H1 (cell line): ENCODE measurements around the gene COL4A2. TPM values are rescaled to one million over a fixed set of nuclear protein-coding genes. Genes with fewer than 3 reads are reported as not detected.
A peak's percentile ranks its signal among the peaks of the same experiment; 100 is the strongest.

ENCODE experiments used
- CTCF ChIA-PET: fragments of 300-600 bp; sonication (Branson Sonifier 250); formaldehyde crosslinking; loops from one replicate; lab custom pipeline; 2021; ENCODE audit not compliant: partially characterized antibody; lab: Charles Lee
- POLR2A ChIA-PET: fragments of 300-600 bp; sonication (Branson Sonifier 250); formaldehyde crosslinking; loops from one replicate; lab custom pipeline; 2021; ENCODE audit warnings: inconsistent platforms; ENCODE audit not compliant: partially characterized antibody; lab: Charles Lee
- DNase-seq, 2 experiments: peaks; one replicate each; pipeline versions ENCODE4 v3.0.0 to v3.0.0-alpha.2; 2010 to 2022; ENCODE audit warnings: low spot score in 2 of 2, low read depth in 1 of 2, mixed read lengths in 1 of 2
- FAIRE-seq: peaks from 2 replicates; lab custom pipeline; 2011; peaks lifted over from hg19 to GRCh38; lab: Jason Lieb, UNC
- H2AFZ ChIP-seq: 2 replicates; pipeline ENCODE4 v1.8.1; 2012; ENCODE audit warnings: low read length, inconsistent platforms
- H2AK5ac ChIP-seq: 2 replicates; pipeline ENCODE4 v1.6.1; 2013; ENCODE audit warnings: low read depth, low read length
- H2BK120ac ChIP-seq: replicated peaks from 2 replicates; pipeline ENCODE3; 2013; ENCODE audit warnings: low read depth, low read length, inconsistent platforms
- H2BK12ac ChIP-seq: 2 replicates; pipeline ENCODE4 v1.6.1; 2013; ENCODE audit warnings: low read depth, low read length
- H2BK15ac ChIP-seq: 2 replicates; pipeline ENCODE4 v1.6.1; 2013; ENCODE audit warnings: low read length
- H2BK20ac ChIP-seq: 2 replicates; pipeline ENCODE4 v1.6.1; 2013; ENCODE audit warnings: low read length
- H2BK5ac ChIP-seq: 2 replicates; pipeline ENCODE4 v1.6.1; 2013; ENCODE audit warnings: low read depth, low read length
- H3K14ac ChIP-seq: 2 replicates; pipeline ENCODE4 v1.6.1; 2013; ENCODE audit warnings: inconsistent platforms; ENCODE audit not compliant: insufficient read length
- H3K18ac ChIP-seq: 2 replicates; pipeline ENCODE4 v1.6.1; 2013; ENCODE audit warnings: low read length; ENCODE audit errors: extremely low read depth
- H3K23ac ChIP-seq: 2 replicates; pipeline ENCODE4 v1.6.1; 2013; ENCODE audit warnings: inconsistent platforms; ENCODE audit not compliant: insufficient read length
- H3K23me2 ChIP-seq: 2 replicates; pipeline ENCODE4 v1.6.1; 2013; ENCODE audit warnings: low read depth, low read length
- H3K27ac ChIP-seq: 2 replicates; pipeline ENCODE4 v1.6.1; 2011; ENCODE audit warnings: low read depth, low read length, inconsistent platforms
- H3K27me3 ChIP-seq, 4 experiments: replicated peaks in 1 of 4; 1 replicate in 1 of 4; 2 replicates in 3 of 4; pipeline versions ENCODE4 v1.6.1 to v1.8.1; 2011 to 2013; ENCODE audit warnings: low read length in 3 of 4, mild to moderate bottlenecking in 3 of 4, inconsistent platforms in 2 of 4, mixed read lengths in 2 of 4, moderate library complexity in 1 of 4; ENCODE audit not compliant: control insufficient read depth in 3 of 4, insufficient read depth in 3 of 4; ENCODE audit errors: extremely low read depth in 1 of 4
- H3K36me3 ChIP-seq, 4 experiments: 2 replicates each; pipeline versions ENCODE4 v1.6.1 to v1.8.1; 2011 to 2013; ENCODE audit warnings: mild to moderate bottlenecking in 4 of 4, low read length in 3 of 4, moderate library complexity in 2 of 4, control low read depth in 1 of 4, inconsistent platforms in 1 of 4; ENCODE audit not compliant: insufficient read depth in 4 of 4, control insufficient read depth in 2 of 4
- H3K4ac ChIP-seq: replicated peaks from 2 replicates; pipeline ENCODE3; 2013; ENCODE audit warnings: low read length, low read depth, mixed read lengths, inconsistent platforms; ENCODE audit not compliant: insufficient read length
- H3K4me1 ChIP-seq, 4 experiments: replicated peaks in 1 of 4; 1 replicate in 1 of 4; 2 replicates in 3 of 4; pipeline versions ENCODE4 v1.6.1 to v1.8.1; 2011 to 2013; ENCODE audit warnings: low read length in 3 of 4, inconsistent platforms in 2 of 4, mixed read lengths in 1 of 4; ENCODE audit not compliant: insufficient read depth in 4 of 4, control insufficient read depth in 3 of 4
- H3K4me2 ChIP-seq, 2 experiments: 2 replicates each; pipeline versions ENCODE4 v1.6.1 to v1.8.1; 2011 to 2013; ENCODE audit warnings: low read depth in 2 of 2, low read length in 2 of 2, control low read depth in 1 of 2, inconsistent platforms in 1 of 2, mild to moderate bottlenecking in 1 of 2; ENCODE audit not compliant: insufficient read depth in 1 of 2
- H3K4me3 ChIP-seq, 4 experiments: fragments of 200-600, 300-600 bp in 1 of 4; sonication (generic), shearing (Covaris generic), sonication (Bioruptor Twin) in 1 of 4; 2 replicates each; pipeline versions ENCODE4 v1.5.1 to v1.8.1; 2011 to 2016; ENCODE audit warnings: low read length in 4 of 4, low read depth in 3 of 4, control low read depth in 2 of 4, inconsistent platforms in 2 of 4, mild to moderate bottlenecking in 2 of 4, mixed read lengths in 1 of 4, moderate library complexity in 1 of 4; ENCODE audit not compliant: insufficient read depth in 2 of 4; ENCODE audit errors: extremely low read depth in 1 of 4
- H3K56ac ChIP-seq: replicated peaks from 2 replicates; pipeline ENCODE3; 2013; ENCODE audit warnings: low read depth, mild to moderate bottlenecking, mixed read lengths, low read length, inconsistent platforms; ENCODE audit not compliant: insufficient read length
- H3K79me1 ChIP-seq: 2 replicates; pipeline ENCODE4 v1.6.1; 2013; ENCODE audit warnings: low read depth, low read length, control low read depth
- H3K79me2 ChIP-seq, 2 experiments: 2 replicates each; pipeline versions ENCODE4 v1.6.1 to v1.8.1; 2012 to 2013; ENCODE audit warnings: low read length in 2 of 2, mild to moderate bottlenecking in 2 of 2, inconsistent platforms in 1 of 2; ENCODE audit not compliant: insufficient read depth in 2 of 2, control insufficient read depth in 1 of 2
- H3K9ac ChIP-seq, 4 experiments: replicated peaks in 1 of 4; 1 replicate in 1 of 4; 2 replicates in 3 of 4; pipeline versions ENCODE4 v1.6.1 to v1.8.1; 2011 to 2013; ENCODE audit warnings: low read depth in 3 of 4, low read length in 3 of 4, control low read depth in 2 of 4, mild to moderate bottlenecking in 2 of 4, moderate library complexity in 2 of 4, inconsistent platforms in 1 of 4; ENCODE audit errors: extremely low read depth in 1 of 4
- H3K9me3 ChIP-seq, 2 experiments: 2 replicates each; pipeline versions ENCODE4 v1.6.1 to v1.8.1; 2012 to 2013; ENCODE audit warnings: mild to moderate bottlenecking in 2 of 2, moderate library complexity in 2 of 2, control low read depth in 1 of 2, inconsistent platforms in 1 of 2, low read depth in 1 of 2, low read length in 1 of 2, mixed read lengths in 1 of 2; ENCODE audit not compliant: insufficient read depth in 2 of 2
- H4K20me1 ChIP-seq, 2 experiments: replicated peaks in 1 of 2; 2 replicates each; pipeline versions ENCODE3 to v1.8.1; 2011 to 2013; ENCODE audit warnings: inconsistent platforms in 2 of 2, low read length in 2 of 2, mild to moderate bottlenecking in 1 of 2; ENCODE audit not compliant: insufficient read depth in 2 of 2, control insufficient read depth in 1 of 2
- H4K5ac ChIP-seq: 2 replicates; pipeline ENCODE4 v1.6.1; 2013; ENCODE audit warnings: low read length, low read depth, mixed read lengths, inconsistent platforms; ENCODE audit not compliant: insufficient read length
- H4K8ac ChIP-seq: 2 replicates; pipeline ENCODE4 v1.8.0; 2013; ENCODE audit warnings: mild to moderate bottlenecking, moderate library complexity, low read length, inconsistent platforms; ENCODE audit not compliant: insufficient read depth; ENCODE audit errors: extremely low read depth
- H4K91ac ChIP-seq: replicated peaks from 2 replicates; pipeline ENCODE3; 2013; ENCODE audit warnings: low read length, mixed read lengths, inconsistent platforms; ENCODE audit not compliant: insufficient read length
- POLR2AphosphoS5 ChIP-seq: IDR thresholded peaks from 2 replicates; pipeline ENCODE4 v1.6.1; 2011; ENCODE audit warnings: low read depth, low read length
- TEAD4 ChIP-seq: IDR thresholded peaks from 2 replicates; pipeline ENCODE4 v1.6.1; 2012; ENCODE audit warnings: low read depth, low read length, inconsistent platforms, mixed read lengths
- WGBS, 2 experiments: shearing (Covaris generic) in 1 of 2; methylation state at CpG; one replicate each; pipeline versions ENCODE4 v1.1.6 to v1.1.7; 2013 to 2015; ENCODE audit warnings: low lambda C conversion rate in 2 of 2, mixed read lengths in 2 of 2, inconsistent platforms in 1 of 2, low coverage in 1 of 2, missing lambda C conversion rate in 1 of 2; ENCODE audit not compliant: insufficient replicate concordance in 2 of 2, insufficient coverage in 1 of 2, insufficient read length in 1 of 2; ENCODE audit errors: extremely low coverage in 1 of 2, missing lambda C conversion rate in 1 of 2; 5-methylcytosine and 5-hydroxymethylcytosine counted together
- polyA plus RNA-seq, 7 experiments: library from polyadenylated mRNA; depleted of rRNA in 3 of 7; stranded (reverse) in 5 of 7; unstranded in 2 of 7; fragments of >200 nt in 5 of 7; fragments of 200-250 nt in 2 of 7; gene quantifications; 1 replicate in 5 of 7; 2 replicates in 1 of 7; 4 replicates in 1 of 7; pipeline versions ENCODE4 v1.2.1 to v1.2.3, GENCODE V29; 2011 to 2013; ENCODE audit warnings: missing spikeins in 2 of 7, mixed read lengths in 2 of 7
- total RNA-seq: library from RNA; stranded (reverse); fragmentation: NEBNext Ultra II Directional; extraction: Animal tissue kit (Norgen Biotek cat#: 25700); gene quantifications from 2 replicates; pipeline ENCODE4 v1.2.1, GENCODE V29; 2021

The COL4A2 gene
- total and polyA plus RNA-seq, 2 of the 8 experiments (the other 6 are each of a cell fraction or from before 2014, with no cell fraction given), result 80.4 to 87.3 TPM

GRCh38 chr13:110548891-110549794 is 242.1 kb downstream of the COL4A2 start:
- H3K27me3 ChIP-seq, result no peaks in the 10 kb centered on the region
- no peak overlapping the region for H3K4me2 ChIP-seq
- H2BK120ac ChIP-seq, result no peak overlapping the region
- CTCF ChIA-PET, result interaction anchor here (0.6 to 2.1 kb wide), 13 partner anchors 9 to 343 kb away, joined by 3 to 10 read pairs (median 3); no protein-coding TSS in a partner anchor
- H3K56ac ChIP-seq, result no peak overlapping the region
- no peaks in the 10 kb centered on the region for H3K23me2 ChIP-seq
- H2AK5ac ChIP-seq, result peak overlapping the region; percentile 13; the same call in 1 of the 2 replicates
- peaks cover 0 to 6% of the 10 kb centered on the region in 2 experiments; a peak in 1 of 4 replicates for H3K9me3 ChIP-seq
- H4K20me1 ChIP-seq, result peaks cover 0 to 1% of the 10 kb centered on the region in 2 experiments
- peaks cover 0 to 4% (median 0%) of the 10 kb centered on the region in 4 experiments; a peak in 1 of 8 replicates for H3K36me3 ChIP-seq
- no peak overlapping the region for H2BK5ac ChIP-seq
- H2BK20ac ChIP-seq, result no peak overlapping the region
- 88% methylated on average over 7 of the region's 7 CpGs; no CpG with 5 or more reads in 1 of the 2 experiments for WGBS, 2 experiments
- no peak overlapping the region for H2BK12ac ChIP-seq
- no peak for FAIRE-seq
- no peak overlapping the region for H4K91ac ChIP-seq
- H3K4me3 ChIP-seq, result no peak overlapping the region
- H3K14ac ChIP-seq, result no peak overlapping the region
- H4K8ac ChIP-seq, result no peak overlapping the region
- H4K5ac ChIP-seq, result no peak overlapping the region
- H3K9ac ChIP-seq, result no peak overlapping the region
- TF ChIP-seq POLR2AphosphoS5 (no peak), TEAD4 (peak; percentile 49; the same call in 1 of the 2 replicates)
- TF ChIP-seq, all 59 proteins: peak for 1
- Histone ChIP-seq H3K79me1 (peaks cover 25% of the 10 kb centered on the region), H3K23ac (peak overlapping the region; percentile 38), H2AFZ (no peak overlapping the region), H3K27ac (no peak overlapping the region), H2BK15ac (no peak overlapping the region), H3K4me1 (peaks cover 0 to 4% (median under 1%) of the 10 kb centered on the region in 4 experiments; a peak in 2 of 7 replicates), H3K18ac (no peak overlapping the region), H3K79me2 (peaks cover 7 to 54% of the 10 kb centered on the region in 2 experiments), H3K4ac (no peak overlapping the region)
- POLR2A ChIA-PET, result interaction anchor here (1.2 kb wide), 1 partner anchor 11 kb away, joined by 3 read pairs; no protein-coding TSS in a partner anchor
- no peak for DNase-seq
